ENCODE measurements around the gene SPIRE1. TPM values are rescaled to one million over a fixed set of nuclear protein-coding genes. Genes with fewer than 3 reads are reported as not detected.

The SPIRE1 gene
- total RNA-seq, 5 donors from 2014 or later (not counting 1 experiment from before 2014, with no cell fraction given), result 1.1 to 2.9 (median 1.4) TPM

GRCh38 chr18:12397254-12397653 is 260.7 kb downstream of the SPIRE1 start:
- no peak overlapping the region for H3K4me3 Mint-ChIP-seq
- Histone ChIP-seq H3K36me3 (ENCODE audit: control insufficient read depth in 2 of 2, extremely low read depth in 1 of 2, insufficient read depth in 1 of 2, low read length in 1 of 2) (no peaks in the 10 kb centered on the region), H3K9me3 (no peaks in the 10 kb centered on the region), H3K27ac (ENCODE audit: low read length) (no peak overlapping the region), H3K27me3 (replicated peaks in 1 of 2; ENCODE audit: control insufficient read depth in 2 of 2, extremely low read depth in 1 of 2, insufficient read depth in 2 of 2, low read length in 1 of 2) (peaks cover 0 to 61% of the 10 kb centered on the region in 2 experiments), H3K4me3 (ENCODE audit: control insufficient read depth in 1 of 2, extremely low read depth in 1 of 2, low read length in 1 of 2) (no peak overlapping the region), H3K4me1 (ENCODE audit: control insufficient read depth in 1 of 2, extremely low read depth in 1 of 2, insufficient read depth in 2 of 2, low read length in 2 of 2) (no peaks in the 10 kb centered on the region)
- H3K9me3 Mint-ChIP-seq, result no peaks in the 10 kb centered on the region
- H3K36me3 Mint-ChIP-seq, result no peaks in the 10 kb centered on the region
- no peaks in the 10 kb centered on the region for H3K4me1 Mint-ChIP-seq
- ATAC-seq (replicated peaks in 1 of 4) (no peak), DNase-seq (no peak)
- 96% methylated on average over 4 of the region's 9 CpGs for WGBS (ENCODE audit: insufficient coverage)
- H3K27me3 Mint-ChIP-seq, result peaks cover 26 to 39% of the 10 kb centered on the region in 2 donors
- ChIA-PET POLR2A (no interaction called here), CTCF (interaction anchor here in 1 of 2 donors (0.6 to 1.4 kb wide), 3 partner anchors 263 to 536 kb away, joined by 3 to 4 read pairs (median 3); no protein-coding TSS in a partner anchor)
- H3K27ac Mint-ChIP-seq, result no peak overlapping the region

Other genes with a start within 250 kb of the SPIRE1 start
- 1 to 10 TPM; 6.8 to 9.7 (median 8.2) TPM for gene CEP76, start 44.6 kb upstream of the SPIRE1 start, total RNA-seq
- 10 to 100 TPM; 50.3 to 59.9 (median 56.1) TPM for gene PSMG2, start 44.9 kb upstream of the SPIRE1 start, total RNA-seq
- gene PTPN2, start 226.1 kb upstream of the SPIRE1 start, total RNA-seq, result 10 to 100 TPM; 44.8 to 78.4 (median 57.2) TPM

All from T-cell (primary cell).